WTC11 (cell line): Measurements from ENCODE around the gene KDM4B.

Experiments used
- ATF1 ChIP-seq: sonication (generic); formaldehyde crosslinking; IDR thresholded peaks from 2 replicates; pipeline ENCODE4 v1.8.1; 2023; ENCODE audit warnings: mild to moderate bottlenecking, moderate library complexity, missing genetic modification reagents
- CBFB ChIP-seq: sonication (generic); formaldehyde crosslinking; IDR thresholded peaks from 2 replicates; pipeline ENCODE4 v1.8.1; 2022; ENCODE audit warnings: mild to moderate bottlenecking, low read depth, missing genetic modification reagents
- TP53 ChIP-seq: sonication (generic); formaldehyde crosslinking; IDR thresholded peaks from 2 replicates; pipeline ENCODE4 v1.8.1; 2023; ENCODE audit warnings: mild to moderate bottlenecking, missing genetic modification reagents
- TF ChIP-seq, protein P1 (sequence below): fragments of 200-600 bp; IDR thresholded peaks from 2 replicates; pipeline ENCODE4 v1.8.0; 2022; ENCODE audit warnings: antibody characterized with exemption

DNA sequence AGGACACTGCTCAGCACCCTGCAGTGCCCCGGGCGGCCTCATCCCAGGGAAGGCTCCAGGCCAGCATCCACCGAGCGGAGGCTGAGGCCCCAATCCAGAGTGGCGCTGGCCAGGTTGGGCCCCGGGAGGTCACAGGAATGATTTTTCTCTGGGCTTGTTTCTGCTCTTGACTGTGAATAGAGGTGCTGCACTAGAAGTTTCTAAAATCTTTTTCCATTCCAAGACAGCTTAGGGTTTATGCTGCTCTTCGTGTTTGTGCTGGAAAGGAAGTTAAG is 15.1 kb downstream of the KDM4B start:
- TF ChIP-seq, protein P1, sequence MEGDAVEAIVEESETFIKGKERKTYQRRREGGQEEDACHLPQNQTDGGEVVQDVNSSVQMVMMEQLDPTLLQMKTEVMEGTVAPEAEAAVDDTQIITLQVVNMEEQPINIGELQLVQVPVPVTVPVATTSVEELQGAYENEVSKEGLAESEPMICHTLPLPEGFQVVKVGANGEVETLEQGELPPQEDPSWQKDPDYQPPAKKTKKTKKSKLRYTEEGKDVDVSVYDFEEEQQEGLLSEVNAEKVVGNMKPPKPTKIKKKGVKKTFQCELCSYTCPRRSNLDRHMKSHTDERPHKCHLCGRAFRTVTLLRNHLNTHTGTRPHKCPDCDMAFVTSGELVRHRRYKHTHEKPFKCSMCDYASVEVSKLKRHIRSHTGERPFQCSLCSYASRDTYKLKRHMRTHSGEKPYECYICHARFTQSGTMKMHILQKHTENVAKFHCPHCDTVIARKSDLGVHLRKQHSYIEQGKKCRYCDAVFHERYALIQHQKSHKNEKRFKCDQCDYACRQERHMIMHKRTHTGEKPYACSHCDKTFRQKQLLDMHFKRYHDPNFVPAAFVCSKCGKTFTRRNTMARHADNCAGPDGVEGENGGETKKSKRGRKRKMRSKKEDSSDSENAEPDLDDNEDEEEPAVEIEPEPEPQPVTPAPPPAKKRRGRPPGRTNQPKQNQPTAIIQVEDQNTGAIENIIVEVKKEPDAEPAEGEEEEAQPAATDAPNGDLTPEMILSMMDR = no peak
- TF ChIP-seq CBFB (no peak), TP53 (CRISPR knock-in tag) (no peak), ATF1 (CRISPR knock-in tag) (no peak)
